ENCODE data around the gene GXYLT2. TPM values are rescaled to one million over a fixed set of nuclear protein-coding genes. Genes with fewer than 3 reads are reported as not detected.

GXYLT2 gene
- total RNA-seq, 3 donors from 2014 or later, result 5.6 to 15.4 (median 7.4) TPM

GRCh38 chr3:72972706-72973030 is 84.8 kb downstream of the GXYLT2 start:
- Histone ChIP-seq H3K9me3 (no peaks in the 10 kb centered on the region), H3K4me3 (no peak overlapping the region), H3K36me3 (no peaks in the 10 kb centered on the region), H3K27me3 (no peaks in the 10 kb centered on the region), H3K27ac (no peak overlapping the region), H3K4me1 (no peaks in the 10 kb centered on the region)
- TF ChIP-seq POLR2A (IDR thresholded peaks at IDR 0.05) (no peak), POLR2AphosphoS5 (IDR thresholded peaks at IDR 0.05) (no peak), CTCF (IDR thresholded peaks at IDR 0.05) (no peak)
- intact Hi-C loops (cut with DNase I; ENCODE audit: low total_unique reads), result no loop called here
- no peak for DNase-seq (ENCODE audit: low spot score in 2 of 2)

GRCh38 chr3:72973031-72973723 is 85.3 kb downstream of the GXYLT2 start:
- Histone ChIP-seq H3K4me3 (no peak overlapping the region), H3K27ac (no peak overlapping the region), H3K9me3 (no peaks in the 10 kb centered on the region), H3K4me1 (no peaks in the 10 kb centered on the region), H3K36me3 (no peaks in the 10 kb centered on the region), H3K27me3 (no peaks in the 10 kb centered on the region)
- intact Hi-C loops (cut with DNase I; ENCODE audit: low total_unique reads), result no loop called here
- DNase-seq (ENCODE audit: low spot score in 2 of 2), result no peak
- TF ChIP-seq CTCF (IDR thresholded peaks at IDR 0.05) (no peak), POLR2A (IDR thresholded peaks at IDR 0.05) (no peak), POLR2AphosphoS5 (IDR thresholded peaks at IDR 0.05) (no peak)

- Histone ChIP-seq H3K4me1 (no peaks in the 10 kb centered on the region), H3K9me3 (no peaks in the 10 kb centered on the region), H3K4me3 (no peak overlapping the region), H3K36me3 (no peaks in the 10 kb centered on the region), H3K27me3 (no peaks in the 10 kb centered on the region), H3K27ac (no peak overlapping the region)
- intact Hi-C loops (cut with DNase I; ENCODE audit: low total_unique reads), result no loop called here
- TF ChIP-seq CTCF (IDR thresholded peaks at IDR 0.05) (no peak), POLR2A (IDR thresholded peaks at IDR 0.05) (no peak), POLR2AphosphoS5 (IDR thresholded peaks at IDR 0.05) (no peak)
- no peak for DNase-seq (ENCODE audit: low spot score in 2 of 2)
These were observed 85.9 kb downstream of the GXYLT2 start for GRCh38 chr3:72973786-72974185.

GRCh38 chr3:72974956-72975355 is 87.1 kb downstream of the GXYLT2 start:
- no peaks in the 10 kb centered on the region for H3K36me3 ChIP-seq
- H3K9me3 ChIP-seq, result no peaks in the 10 kb centered on the region
- TF ChIP-seq CTCF (IDR thresholded peaks at IDR 0.05) (no peak), POLR2A (IDR thresholded peaks at IDR 0.05) (no peak), POLR2AphosphoS5 (IDR thresholded peaks at IDR 0.05) (no peak)
- H3K4me1 ChIP-seq, result no peaks in the 10 kb centered on the region
- DNase-seq (ENCODE audit: low spot score in 2 of 2), result no peak
- no peaks in the 10 kb centered on the region for H3K27me3 ChIP-seq
- H3K27ac ChIP-seq, result no peak overlapping the region
- no peak overlapping the region for H3K4me3 ChIP-seq
- intact Hi-C loops (cut with DNase I; ENCODE audit: low total_unique reads), result no loop called here

- Histone ChIP-seq H3K27ac (no peak overlapping the region), H3K9me3 (no peaks in the 10 kb centered on the region), H3K36me3 (no peaks in the 10 kb centered on the region), H3K4me3 (no peak overlapping the region), H3K27me3 (no peaks in the 10 kb centered on the region), H3K4me1 (no peaks in the 10 kb centered on the region)
- TF ChIP-seq POLR2AphosphoS5 (IDR thresholded peaks at IDR 0.05), result no peak
- TF ChIP-seq POLR2A (IDR thresholded peaks at IDR 0.05), result no peak
- TF ChIP-seq CTCF (IDR thresholded peaks at IDR 0.05), result no peak
- intact Hi-C loops (cut with DNase I; ENCODE audit: low total_unique reads), result no loop called here
- DNase-seq (ENCODE audit: low spot score in 2 of 2), result no peak
These were observed 88.5 kb downstream of the GXYLT2 start for GRCh38 chr3:72976281-72976741.
